ENCODE results near the gene IL20RB. TPM values are rescaled to one million over a fixed set of nuclear protein-coding genes. Genes with fewer than 3 reads are reported as not detected.

IL20RB gene
- total and polyA plus RNA-seq, 2 of the 13 experiments (the other 11 are each of a cell fraction or from before 2014, with no cell fraction given): 0.22 to 0.32 TPM

GRCh38 chr3:136973352-136973751 is 15.6 kb downstream of the IL20RB start:
- 59% methylated on average over 4 of the region's 4 CpGs for WGBS (ENCODE audit: low lambda C conversion rate)
- peak; percentile 75 for DNase-seq (ENCODE audit: low spot score)
- no peak for FAIRE-seq
- intact Hi-C loops (cut with micrococcal nuclease; ENCODE audit: unreplicated experiment) (no loop called here), in situ Hi-C loops (cut with HindIII; ENCODE audit: extremely low pct_ligation_motif_present, low pct_unique_long_range_greater_than_20kb) (no loop called here)
- ChIA-PET POLR2A (no interaction called here), CTCF (ENCODE audit: low intra/inter-chr PET ratio, low total read pairs) (no interaction called here)
- BruUV-seq (replicated peaks): no TSS peak
- no peak overlapping the region for H3K4me3 ChIP-seq (replicated peaks in 1 of 3; ENCODE audit: insufficient read depth in 1 of 3, low read depth in 2 of 3, low read length in 3 of 3)
- H3K27me3 ChIP-seq (ENCODE audit: control insufficient read depth in 1 of 2, insufficient read depth in 2 of 2, low read length in 2 of 2): no peaks in the 10 kb centered on the region
- no peaks in the 10 kb centered on the region for H3K79me2 ChIP-seq (ENCODE audit: insufficient read depth, low read length)
- H2AFZ ChIP-seq (ENCODE audit: low read length): no peak overlapping the region
- peak overlapping the region; percentile 22 for H3K27ac ChIP-seq (ENCODE audit: extremely low read length, insufficient read depth, low read length)
- peak; percentile 62 for ATAC-seq
- H3K4me2 ChIP-seq (ENCODE audit: low read depth, low read length): no peak overlapping the region
- H3K4me1 ChIP-seq (ENCODE audit: insufficient read depth, low read length): peaks cover 17% of the 10 kb centered on the region
- H4K20me1 ChIP-seq (ENCODE audit: insufficient read depth, low read length): no peaks in the 10 kb centered on the region
- H3K9ac ChIP-seq (ENCODE audit: insufficient read depth, low read depth, low read length): no peak overlapping the region
- peaks cover 8% of the 10 kb centered on the region for H3K9me3 ChIP-seq (ENCODE audit: low read length)
- no peaks in the 10 kb centered on the region for H3K36me3 ChIP-seq (replicated peaks in 1 of 2; ENCODE audit: control insufficient read depth in 1 of 2, insufficient read depth in 2 of 2, low read length in 2 of 2)
- peak; percentile 49; the same call in 1 of the 2 replicates for TF ChIP-seq ZBTB20 (CRISPR knock-in tag; IDR thresholded peaks at IDR 0.05; ENCODE audit: borderline replicate concordance, low read depth)
- peak in 1 of 2 experiments; percentile 35; a peak in 1 of 4 replicates for TF ChIP-seq EP300 (IDR thresholded peaks at IDR 0.05; ENCODE audit: low read depth in 2 of 2, low read length in 2 of 2)
- no peak for TF ChIP-seq EP300 (CRISPR knock-in tag; IDR thresholded peaks at IDR 0.05; ENCODE audit: borderline replicate concordance)
- TF ChIP-seq ZNF770 (CRISPR knock-in tag; IDR thresholded peaks at IDR 0.05): peak; percentile 85
- TF ChIP-seq SOX6 (IDR thresholded peaks at IDR 0.05): no peak
- peak; percentile 30; the same call in 1 of the 2 replicates for TF ChIP-seq SOX6 (CRISPR knock-in tag; IDR thresholded peaks at IDR 0.05)
- TF ChIP-seq, protein P1, sequence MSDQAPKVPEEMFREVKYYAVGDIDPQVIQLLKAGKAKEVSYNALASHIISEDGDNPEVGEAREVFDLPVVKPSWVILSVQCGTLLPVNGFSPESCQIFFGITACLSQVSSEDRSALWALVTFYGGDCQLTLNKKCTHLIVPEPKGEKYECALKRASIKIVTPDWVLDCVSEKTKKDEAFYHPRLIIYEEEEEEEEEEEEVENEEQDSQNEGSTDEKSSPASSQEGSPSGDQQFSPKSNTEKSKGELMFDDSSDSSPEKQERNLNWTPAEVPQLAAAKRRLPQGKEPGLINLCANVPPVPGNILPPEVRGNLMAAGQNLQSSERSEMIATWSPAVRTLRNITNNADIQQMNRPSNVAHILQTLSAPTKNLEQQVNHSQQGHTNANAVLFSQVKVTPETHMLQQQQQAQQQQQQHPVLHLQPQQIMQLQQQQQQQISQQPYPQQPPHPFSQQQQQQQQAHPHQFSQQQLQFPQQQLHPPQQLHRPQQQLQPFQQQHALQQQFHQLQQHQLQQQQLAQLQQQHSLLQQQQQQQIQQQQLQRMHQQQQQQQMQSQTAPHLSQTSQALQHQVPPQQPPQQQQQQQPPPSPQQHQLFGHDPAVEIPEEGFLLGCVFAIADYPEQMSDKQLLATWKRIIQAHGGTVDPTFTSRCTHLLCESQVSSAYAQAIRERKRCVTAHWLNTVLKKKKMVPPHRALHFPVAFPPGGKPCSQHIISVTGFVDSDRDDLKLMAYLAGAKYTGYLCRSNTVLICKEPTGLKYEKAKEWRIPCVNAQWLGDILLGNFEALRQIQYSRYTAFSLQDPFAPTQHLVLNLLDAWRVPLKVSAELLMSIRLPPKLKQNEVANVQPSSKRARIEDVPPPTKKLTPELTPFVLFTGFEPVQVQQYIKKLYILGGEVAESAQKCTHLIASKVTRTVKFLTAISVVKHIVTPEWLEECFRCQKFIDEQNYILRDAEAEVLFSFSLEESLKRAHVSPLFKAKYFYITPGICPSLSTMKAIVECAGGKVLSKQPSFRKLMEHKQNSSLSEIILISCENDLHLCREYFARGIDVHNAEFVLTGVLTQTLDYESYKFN (CRISPR knock-in tag; conservative IDR thresholded peaks at IDR 0.05): peak; percentile 32; the same call in 1 of the 2 replicates
- TF ChIP-seq, protein P2, sequence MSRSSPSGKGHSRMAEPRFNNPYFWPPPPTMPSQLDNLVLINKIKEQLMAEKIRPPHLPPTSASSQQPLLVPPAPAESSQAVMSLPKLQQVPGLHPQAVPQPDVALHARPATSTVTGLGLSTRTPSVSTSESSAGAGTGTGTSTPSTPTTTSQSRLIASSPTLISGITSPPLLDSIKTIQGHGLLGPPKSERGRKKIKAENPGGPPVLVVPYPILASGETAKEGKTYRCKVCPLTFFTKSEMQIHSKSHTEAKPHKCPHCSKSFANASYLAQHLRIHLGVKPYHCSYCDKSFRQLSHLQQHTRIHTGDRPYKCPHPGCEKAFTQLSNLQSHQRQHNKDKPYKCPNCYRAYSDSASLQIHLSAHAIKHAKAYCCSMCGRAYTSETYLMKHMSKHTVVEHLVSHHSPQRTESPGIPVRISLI (CRISPR knock-in tag; IDR thresholded peaks at IDR 0.05; ENCODE audit: borderline replicate concordance): peak; percentile 71; the same call in 1 of the 2 replicates
- no peak for TF ChIP-seq MEIS1 (CRISPR knock-in tag; IDR thresholded peaks at IDR 0.05; ENCODE audit: borderline replicate concordance)
- TF ChIP-seq, protein P3, sequence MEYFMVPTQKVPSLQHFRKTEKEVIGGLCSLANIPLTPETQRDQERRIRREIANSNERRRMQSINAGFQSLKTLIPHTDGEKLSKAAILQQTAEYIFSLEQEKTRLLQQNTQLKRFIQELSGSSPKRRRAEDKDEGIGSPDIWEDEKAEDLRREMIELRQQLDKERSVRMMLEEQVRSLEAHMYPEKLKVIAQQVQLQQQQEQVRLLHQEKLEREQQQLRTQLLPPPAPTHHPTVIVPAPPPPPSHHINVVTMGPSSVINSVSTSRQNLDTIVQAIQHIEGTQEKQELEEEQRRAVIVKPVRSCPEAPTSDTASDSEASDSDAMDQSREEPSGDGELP (IDR thresholded peaks at IDR 0.05; ENCODE audit: borderline replicate concordance, low read depth): peak; percentile 58; the same call in 1 of the 2 replicates
- TF ChIP-seq CREM (IDR thresholded peaks at IDR 0.05): no peak
- TF ChIP-seq CREM (CRISPR knock-in tag; IDR thresholded peaks at IDR 0.05): no peak
- peak; percentile 27; the same call in 1 of the 2 replicates for TF ChIP-seq PATZ1 (CRISPR knock-in tag; IDR thresholded peaks at IDR 0.05)
- TF ChIP-seq NCOR1 (IDR thresholded peaks at IDR 0.05; ENCODE audit: borderline replicate concordance, low read length): peak; percentile 66

Data from HepG2 (cell line).